HCT116 (cell line): Measurements from ENCODE around the gene HECW1. TPM values are rescaled to one million over a fixed set of nuclear protein-coding genes. Genes with fewer than 3 reads are reported as not detected.

Experiments
- ATAC-seq: fragments of 200-7000 bp; cut with Tn5 transposase; 2 replicates; pipeline ENCODE4 v1.9.1; 2020; ENCODE audit warnings: mild to moderate bottlenecking, moderate library complexity
- BruUV-seq: library from RNA; stranded (reverse); fragments of 400-500 nt; replicated peaks from 2 replicates; lab custom pipeline; 2021; lab: Mats Ljungman, UMichigan
- CTCF ChIA-PET: fragments of 300-600 bp; sonication (Branson Sonifier 250); formaldehyde crosslinking; loops from one replicate; lab custom pipeline; 2021; ENCODE audit warnings: antibody characterized with exemption; lab: Charles Lee
- POLR2A ChIA-PET: fragments of 300-600, 350-600 bp; sonication (Branson Sonifier 250); formaldehyde crosslinking; loops from one replicate; lab custom pipeline; 2021; ENCODE audit warnings: antibody characterized with exemption; lab: Charles Lee
- RAD21 ChIA-PET, 2 experiments: fragments of 300-600 bp; sonication (Branson Sonifier 250); formaldehyde crosslinking; loops; one replicate each; lab custom pipeline; 2023; ENCODE audit warnings: low total read pairs in 2 of 2; ENCODE audit not compliant: uncharacterized antibody in 2 of 2, unreplicated experiment in 2 of 2, low non-redundant PET in 1 of 2; lab: Charles Lee
- DNase-seq: peaks from one replicate; pipeline ENCODE4 v3.0.0-alpha.2; 2010; ENCODE audit warnings: low read depth, low spot score
- H2AFZ ChIP-seq: fragments of 200-600 bp; shearing (Covaris generic), sonication (generic); 2 replicates; pipeline ENCODE4 v1.6.1; 2017; ENCODE audit warnings: low read depth, mixed run types, mixed read lengths, antibody characterized with exemption, low read length; ENCODE audit not compliant: poor library complexity, severe bottlenecking
- H3K27ac ChIP-seq: 2 replicates; pipeline ENCODE4 v1.5.1; 2012; ENCODE audit warnings: low read depth, low read length
- H3K27me3 ChIP-seq: fragments of 200-600 bp; sonication (generic); 2 replicates; pipeline ENCODE4 v1.6.1; 2016; ENCODE audit warnings: mixed run types, low read length, mixed read lengths; ENCODE audit not compliant: insufficient read depth
- H3K36me3 ChIP-seq, 2 experiments: fragments of 200-500 bp in 1 of 2; fragments of 200-600 bp in 1 of 2; sonication (Bioruptor generic) in 1 of 2; sonication (generic) in 1 of 2; 2 replicates each; pipeline versions ENCODE4 v1.5.1 to v1.6.1; 2014 to 2016; ENCODE audit warnings: low read length in 2 of 2, inconsistent platforms in 1 of 2, mixed read lengths in 1 of 2, mixed run types in 1 of 2; ENCODE audit not compliant: insufficient read depth in 2 of 2, control insufficient read depth in 1 of 2
- H3K4me1 ChIP-seq, 2 experiments: fragments of 200-600 bp in 1 of 2; sonication (generic) in 1 of 2; 2 replicates each; pipeline versions ENCODE4 v1.5.1 to v1.6.1; 2012 to 2017; ENCODE audit warnings: low read length in 2 of 2, inconsistent platforms in 1 of 2, mild to moderate bottlenecking in 1 of 2, mixed read lengths in 1 of 2, mixed run types in 1 of 2, moderate library complexity in 1 of 2; ENCODE audit not compliant: insufficient read depth in 2 of 2, control insufficient read depth in 1 of 2
- H3K4me2 ChIP-seq: fragments of 200-600 bp; sonication (generic); 2 replicates; pipeline ENCODE4 v1.6.1; 2017; ENCODE audit warnings: mixed run types, low read length, mixed read lengths
- H3K4me3 ChIP-seq, 2 experiments: fragments of 200-600 bp in 1 of 2; sonication (generic) in 1 of 2; replicated peaks in 1 of 2; 2 replicates each; pipeline ENCODE4 v1.5.1; 2011 to 2016; ENCODE audit warnings: low read length in 2 of 2, control low read depth in 1 of 2, low read depth in 1 of 2, mild to moderate bottlenecking in 1 of 2, mixed read lengths in 1 of 2, mixed run types in 1 of 2
- H3K79me2 ChIP-seq: fragments of 200-600 bp; sonication (generic); 2 replicates; pipeline ENCODE4 v1.6.1; 2017; ENCODE audit warnings: mild to moderate bottlenecking, mixed run types, low read length, moderate library complexity, mixed read lengths; ENCODE audit not compliant: insufficient read depth
- H3K9ac ChIP-seq: fragments of 200-600 bp; sonication (generic); 2 replicates; pipeline ENCODE4 v1.6.1; 2016; ENCODE audit warnings: low read length, mixed read lengths
- H3K9me2 ChIP-seq: fragments of 200-600 bp; sonication (generic), shearing (Covaris generic); 2 replicates; pipeline ENCODE4 v1.6.1; 2017; ENCODE audit warnings: mixed run types, mild to moderate bottlenecking, moderate library complexity; ENCODE audit not compliant: insufficient read depth
- H3K9me3 ChIP-seq, 2 experiments: fragments of 200-500 bp in 1 of 2; fragments of 200-600 bp in 1 of 2; sonication (Bioruptor generic) in 1 of 2; sonication (generic) in 1 of 2; 2 replicates each; pipeline ENCODE4 v1.6.1; 2014 to 2017; ENCODE audit warnings: low read length in 2 of 2, mixed read lengths in 2 of 2, inconsistent platforms in 1 of 2, low read depth in 1 of 2, mild to moderate bottlenecking in 1 of 2, mixed run types in 1 of 2, moderate library complexity in 1 of 2; ENCODE audit not compliant: control insufficient read depth in 1 of 2, insufficient read depth in 1 of 2
- H4K20me1 ChIP-seq: fragments of 200-600 bp; sonication (generic), shearing (Covaris generic); 2 replicates; pipeline ENCODE4 v1.6.1; 2017; ENCODE audit warnings: mixed run types, mild to moderate bottlenecking, moderate library complexity; ENCODE audit not compliant: insufficient read depth
- CBX3 ChIP-seq: IDR thresholded peaks from 2 replicates; pipeline ENCODE4 v1.6.1; 2012; ENCODE audit warnings: low read depth
- CEBPB ChIP-seq: IDR thresholded peaks from 2 replicates; pipeline ENCODE4 v1.6.1; 2012; ENCODE audit warnings: low read depth
- EGR1 ChIP-seq: IDR thresholded peaks from 2 replicates; pipeline ENCODE4 v1.6.1; 2012; ENCODE audit warnings: low read depth
- ELF1 ChIP-seq: IDR thresholded peaks from 2 replicates; pipeline ENCODE4 v1.6.1; 2012; ENCODE audit warnings: low read depth, borderline replicate concordance
- EZH2 ChIP-seq: fragments of 200-600 bp; sonication (generic); IDR thresholded peaks from 2 replicates; pipeline ENCODE4 v1.6.1; 2017; ENCODE audit warnings: antibody characterized with exemption, mixed run types
- JUND ChIP-seq: IDR thresholded peaks from 2 replicates; pipeline ENCODE4 v1.6.1; 2012
- RAD21 ChIP-seq: IDR thresholded peaks from 2 replicates; pipeline ENCODE4 v1.6.1; 2012; ENCODE audit warnings: low read depth, mild to moderate bottlenecking
- SIN3A ChIP-seq: IDR thresholded peaks from 2 replicates; pipeline ENCODE4 v1.6.1; 2012; ENCODE audit warnings: low read depth
- SP1 ChIP-seq: IDR thresholded peaks from 2 replicates; pipeline ENCODE4 v1.6.1; 2012; ENCODE audit warnings: low read depth
- SRF ChIP-seq: IDR thresholded peaks from 2 replicates; pipeline ENCODE4 v1.6.1; 2012; ENCODE audit warnings: low read depth
- TCF7L2 ChIP-seq: IDR thresholded peaks from 2 replicates; pipeline ENCODE4 v1.7.0; 2011; ENCODE audit warnings: borderline replicate concordance, inconsistent platforms; ENCODE audit not compliant: insufficient read depth, insufficient read length; ENCODE audit errors: extremely low read depth
- YY1 ChIP-seq: IDR thresholded peaks from 2 replicates; pipeline ENCODE4 v1.6.1; 2011; ENCODE audit warnings: low read length, low read depth, moderate library complexity, mild to moderate bottlenecking; ENCODE audit not compliant: insufficient replicate concordance; ENCODE audit errors: extremely low read depth
- ZNF274 ChIP-seq: fragments of 200-500 bp; sonication (Bioruptor generic); IDR thresholded peaks from 2 replicates; pipeline ENCODE4 v1.6.1; 2014; ENCODE audit warnings: mild to moderate bottlenecking, low read depth, low read length, inconsistent platforms
- intact Hi-C: fragments of 100-400 bp; cut with micrococcal nuclease; formaldehyde crosslinking; loops from 2 replicates; pipeline ENCODE4 v1.10.0; 2022
- total RNA-seq: library from RNA; stranded (reverse); gene quantifications from one replicate; pipeline ENCODE4 v1.2.1, GENCODE V29; 2021; ENCODE audit not compliant: unreplicated experiment
- TF ChIP-seq, protein P1 (sequence below): IDR thresholded peaks from 2 replicates; pipeline ENCODE4 v1.6.1; 2011; ENCODE audit warnings: mild to moderate bottlenecking, low read length, moderate library complexity; ENCODE audit not compliant: insufficient replicate concordance; ENCODE audit errors: extremely low read depth
- TF ChIP-seq, protein P2 (sequence below), 3 experiments: fragments of 200-600 bp in 1 of 3; sonication (generic) in 1 of 3; IDR thresholded peaks in 2 of 3; conservative IDR thresholded peaks in 1 of 3; 2 replicates each; pipeline ENCODE4 v1.5.1; 2012 to 2017; ENCODE audit warnings: low read depth in 2 of 3, low read length in 2 of 3, antibody characterized with exemption in 1 of 3, borderline replicate concordance in 1 of 3, control low read depth in 1 of 3, mild to moderate bottlenecking in 1 of 3, mixed read lengths in 1 of 3, mixed run types in 1 of 3, moderate library complexity in 1 of 3; ENCODE audit not compliant: insufficient read depth in 1 of 3
- TF ChIP-seq, protein P3 (sequence below): IDR thresholded peaks from 2 replicates; pipeline ENCODE4 v1.6.1; 2012

The HECW1 gene
- total RNA-seq, 1 experiment from 2014 or later: 5.6 TPM

DNA sequence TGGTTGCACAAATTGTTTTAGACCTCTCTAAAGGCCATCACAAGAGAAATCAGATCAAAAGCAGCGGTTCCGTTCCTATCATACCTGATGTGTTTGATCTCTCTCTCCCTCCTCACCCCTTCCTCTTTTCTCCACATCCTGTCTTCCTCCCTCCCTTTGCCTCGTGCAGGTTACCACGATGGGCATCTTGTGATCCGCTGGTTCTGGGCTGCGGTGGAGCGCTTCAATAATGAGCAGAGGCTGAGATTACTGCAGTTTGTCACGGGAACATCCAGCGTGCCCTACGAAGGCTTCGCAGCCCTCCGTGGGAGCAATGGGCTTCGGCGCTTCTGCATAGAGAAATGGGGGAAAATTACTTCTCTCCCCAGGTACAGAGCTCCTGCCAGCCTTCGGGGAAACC lies 442.0 kb downstream of the HECW1 start:
- Histone ChIP-seq H3K79me2 (no peaks in the 10 kb centered on the region), H3K4me1 (peaks cover 0 to 5% of the 10 kb centered on the region in 2 experiments; a peak in 1 of 4 replicates), H3K27ac (no peak overlapping the region), H3K4me2 (no peak overlapping the region), H3K36me3 (no peaks in the 10 kb centered on the region), H4K20me1 (no peaks in the 10 kb centered on the region)
- no TSS peak for BruUV-seq
- DNase-seq (no peak), ATAC-seq (no peak)
- RAD21 ChIA-PET: no interaction called here
- POLR2A ChIA-PET: no interaction called here
- intact Hi-C loops: no loop called here
- CTCF ChIA-PET: no interaction called here
- TF ChIP-seq SRF (no peak), EZH2 (no peak), SIN3A (no peak), CEBPB (no peak), ZNF274 (no peak), RAD21 (no peak), EGR1 (no peak), CBX3 (no peak), JUND (no peak), SP1 (no peak), ELF1 (no peak), YY1 (no peak), TCF7L2 (no peak)
- TF ChIP-seq, protein P1, sequence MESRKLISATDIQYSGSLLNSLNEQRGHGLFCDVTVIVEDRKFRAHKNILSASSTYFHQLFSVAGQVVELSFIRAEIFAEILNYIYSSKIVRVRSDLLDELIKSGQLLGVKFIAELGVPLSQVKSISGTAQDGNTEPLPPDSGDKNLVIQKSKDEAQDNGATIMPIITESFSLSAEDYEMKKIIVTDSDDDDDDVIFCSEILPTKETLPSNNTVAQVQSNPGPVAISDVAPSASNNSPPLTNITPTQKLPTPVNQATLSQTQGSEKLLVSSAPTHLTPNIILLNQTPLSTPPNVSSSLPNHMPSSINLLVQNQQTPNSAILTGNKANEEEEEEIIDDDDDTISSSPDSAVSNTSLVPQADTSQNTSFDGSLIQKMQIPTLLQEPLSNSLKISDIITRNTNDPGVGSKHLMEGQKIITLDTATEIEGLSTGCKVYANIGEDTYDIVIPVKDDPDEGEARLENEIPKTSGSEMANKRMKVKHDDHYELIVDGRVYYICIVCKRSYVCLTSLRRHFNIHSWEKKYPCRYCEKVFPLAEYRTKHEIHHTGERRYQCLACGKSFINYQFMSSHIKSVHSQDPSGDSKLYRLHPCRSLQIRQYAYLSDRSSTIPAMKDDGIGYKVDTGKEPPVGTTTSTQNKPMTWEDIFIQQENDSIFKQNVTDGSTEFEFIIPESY: no peak
- TF ChIP-seq, protein P2, sequence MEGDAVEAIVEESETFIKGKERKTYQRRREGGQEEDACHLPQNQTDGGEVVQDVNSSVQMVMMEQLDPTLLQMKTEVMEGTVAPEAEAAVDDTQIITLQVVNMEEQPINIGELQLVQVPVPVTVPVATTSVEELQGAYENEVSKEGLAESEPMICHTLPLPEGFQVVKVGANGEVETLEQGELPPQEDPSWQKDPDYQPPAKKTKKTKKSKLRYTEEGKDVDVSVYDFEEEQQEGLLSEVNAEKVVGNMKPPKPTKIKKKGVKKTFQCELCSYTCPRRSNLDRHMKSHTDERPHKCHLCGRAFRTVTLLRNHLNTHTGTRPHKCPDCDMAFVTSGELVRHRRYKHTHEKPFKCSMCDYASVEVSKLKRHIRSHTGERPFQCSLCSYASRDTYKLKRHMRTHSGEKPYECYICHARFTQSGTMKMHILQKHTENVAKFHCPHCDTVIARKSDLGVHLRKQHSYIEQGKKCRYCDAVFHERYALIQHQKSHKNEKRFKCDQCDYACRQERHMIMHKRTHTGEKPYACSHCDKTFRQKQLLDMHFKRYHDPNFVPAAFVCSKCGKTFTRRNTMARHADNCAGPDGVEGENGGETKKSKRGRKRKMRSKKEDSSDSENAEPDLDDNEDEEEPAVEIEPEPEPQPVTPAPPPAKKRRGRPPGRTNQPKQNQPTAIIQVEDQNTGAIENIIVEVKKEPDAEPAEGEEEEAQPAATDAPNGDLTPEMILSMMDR (IDR thresholded peaks at IDR 0.05 in 2 of 3, conservative IDR thresholded peaks at IDR 0.05 in 1 of 3; ENCODE audit: borderline replicate concordance in 1 of 3, insufficient read depth in 1 of 3, low read depth in 2 of 3, low read length in 2 of 3): no peak
- TF ChIP-seq, protein P3, sequence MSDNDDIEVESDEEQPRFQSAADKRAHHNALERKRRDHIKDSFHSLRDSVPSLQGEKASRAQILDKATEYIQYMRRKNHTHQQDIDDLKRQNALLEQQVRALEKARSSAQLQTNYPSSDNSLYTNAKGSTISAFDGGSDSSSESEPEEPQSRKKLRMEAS: no peak
- TF ChIP-seq, all 23 proteins: peak for 0
- Histone ChIP-seq H3K4me3 (no peak overlapping the region), H3K9ac (no peak overlapping the region), H2AFZ (no peak overlapping the region), H3K9me2 (no peaks in the 10 kb centered on the region), H3K27me3 (0 out of 2 replicates have a peak, but pooled peaks cover 3% of the 10 kb centered on the region), H3K9me3 (no peaks in the 10 kb centered on the region)
